ENCODE measurements around the gene DNAH6. TPM values are rescaled to one million over a fixed set of nuclear protein-coding genes. Genes with fewer than 3 reads are reported as not detected.

DNAH6 gene
- total RNA-seq, 1 experiment from 2014 or later, result 0.26 TPM

DNA sequence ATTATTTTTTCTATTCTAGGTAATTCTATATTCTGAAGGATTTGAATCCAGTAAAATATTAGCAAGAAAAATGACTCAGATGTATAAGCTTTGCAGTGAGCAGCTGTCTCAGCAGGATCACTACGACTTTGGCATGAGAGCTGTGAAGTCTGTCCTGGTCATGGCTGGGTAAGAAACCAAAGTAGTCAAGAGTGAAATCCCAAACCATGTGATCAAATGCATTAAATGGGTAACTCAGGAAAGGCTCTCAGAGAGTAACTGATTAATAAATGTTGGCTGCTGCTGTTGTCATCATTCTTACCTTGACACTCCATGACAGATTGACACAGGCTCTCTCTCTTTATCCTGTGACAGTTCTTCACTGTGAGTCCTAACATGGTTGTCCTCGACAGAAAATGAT lies 124.1 kb downstream of the DNAH6 start:
- H3K56ac ChIP-seq (ENCODE audit: insufficient read length, low read depth, low read length), result no peak overlapping the region
- peaks cover 0 to 6% of the 10 kb centered on the region in 2 experiments; a peak in 3 of 5 replicates for H3K9me3 Mint-ChIP-seq
- H3K4me3 Mint-ChIP-seq, result no peak overlapping the region
- H4K5ac ChIP-seq (ENCODE audit: insufficient read length, low read depth, low read length), result no peak overlapping the region
- TF ChIP-seq, protein P1, sequence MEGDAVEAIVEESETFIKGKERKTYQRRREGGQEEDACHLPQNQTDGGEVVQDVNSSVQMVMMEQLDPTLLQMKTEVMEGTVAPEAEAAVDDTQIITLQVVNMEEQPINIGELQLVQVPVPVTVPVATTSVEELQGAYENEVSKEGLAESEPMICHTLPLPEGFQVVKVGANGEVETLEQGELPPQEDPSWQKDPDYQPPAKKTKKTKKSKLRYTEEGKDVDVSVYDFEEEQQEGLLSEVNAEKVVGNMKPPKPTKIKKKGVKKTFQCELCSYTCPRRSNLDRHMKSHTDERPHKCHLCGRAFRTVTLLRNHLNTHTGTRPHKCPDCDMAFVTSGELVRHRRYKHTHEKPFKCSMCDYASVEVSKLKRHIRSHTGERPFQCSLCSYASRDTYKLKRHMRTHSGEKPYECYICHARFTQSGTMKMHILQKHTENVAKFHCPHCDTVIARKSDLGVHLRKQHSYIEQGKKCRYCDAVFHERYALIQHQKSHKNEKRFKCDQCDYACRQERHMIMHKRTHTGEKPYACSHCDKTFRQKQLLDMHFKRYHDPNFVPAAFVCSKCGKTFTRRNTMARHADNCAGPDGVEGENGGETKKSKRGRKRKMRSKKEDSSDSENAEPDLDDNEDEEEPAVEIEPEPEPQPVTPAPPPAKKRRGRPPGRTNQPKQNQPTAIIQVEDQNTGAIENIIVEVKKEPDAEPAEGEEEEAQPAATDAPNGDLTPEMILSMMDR (conservative IDR thresholded peaks at IDR 0.05), result no peak
- DNase-seq, result no peak
- H3K36me3 Mint-ChIP-seq (ENCODE audit: insufficient read depth in 1 of 3, low read depth in 3 of 3), result peaks cover 0 to 2% (median 0%) of the 10 kb centered on the region in 3 experiments; a peak in 2 of 7 replicates
- no peaks in the 10 kb centered on the region for H3K4me1 ChIP-seq (ENCODE audit: insufficient read depth, low read length)
- H4K8ac ChIP-seq (replicated peaks; ENCODE audit: insufficient read length, low read depth, low read length), result no peak overlapping the region
- H3K14ac ChIP-seq (ENCODE audit: insufficient read depth, low read length), result no peak overlapping the region
- no peak overlapping the region for H2AK5ac ChIP-seq (ENCODE audit: insufficient read length, low read length)
- no peak overlapping the region for H2BK15ac ChIP-seq (ENCODE audit: low read depth, low read length)
- H3K18ac ChIP-seq (ENCODE audit: insufficient read length, low read depth, low read length), result no peak overlapping the region
- H3K4ac ChIP-seq (ENCODE audit: low read depth, low read length), result no peak overlapping the region
- H3K23me2 ChIP-seq (ENCODE audit: insufficient read length, low read depth, low read length, poor library complexity, severe bottlenecking), result no peaks in the 10 kb centered on the region
- no peak overlapping the region for H2AFZ ChIP-seq (ENCODE audit: low read length)
- no peak overlapping the region for H3K27ac ChIP-seq (ENCODE audit: insufficient read length, low read depth, low read length)
- no peak overlapping the region for H3T11ph ChIP-seq (ENCODE audit: low read length)
- H3K4me1 Mint-ChIP-seq, result peaks cover 3 to 4% of the 10 kb centered on the region in 2 experiments; a peak in 1 of 4 replicates
- WGBS (ENCODE audit: extremely low coverage, insufficient read length, low lambda C conversion rate), result no CpG with 5 or more reads among the region's 2 CpGs
- H3K79me1 ChIP-seq (ENCODE audit: insufficient read depth, low read depth, low read length, poor library complexity, severe bottlenecking), result no peaks in the 10 kb centered on the region
- H2BK5ac ChIP-seq (ENCODE audit: insufficient read length, low read length), result no peak overlapping the region
- H4K20me1 ChIP-seq (ENCODE audit: control insufficient read depth, insufficient read depth, insufficient read length), result no peaks in the 10 kb centered on the region
- H3K27me3 Mint-ChIP-seq (ENCODE audit: low read depth), result peaks cover 9% of the 10 kb centered on the region; the same call in 1 of the 2 replicates
- H2BK12ac ChIP-seq (ENCODE audit: insufficient read length, low read depth, low read length), result no peak overlapping the region
- no peak overlapping the region for H4K91ac ChIP-seq (ENCODE audit: insufficient read length, low read depth, low read length)
- no peak overlapping the region for H2BK120ac ChIP-seq (ENCODE audit: low read depth, low read length, poor library complexity, severe bottlenecking)
- no peak overlapping the region for H3K27ac Mint-ChIP-seq
- H3K9ac ChIP-seq (ENCODE audit: extremely low read depth, insufficient read length, low read length), result no peak overlapping the region
- H3K4me2 ChIP-seq (ENCODE audit: insufficient read depth, insufficient read length, low read length), result no peak overlapping the region
- H2BK20ac ChIP-seq (ENCODE audit: low read depth, low read length, poor library complexity, severe bottlenecking), result no peak overlapping the region
- H3K23ac ChIP-seq (ENCODE audit: insufficient read length, low read depth, low read length), result no peak overlapping the region
- H3K9me3 ChIP-seq (ENCODE audit: control insufficient read depth, low read depth, low read length), result no peaks in the 10 kb centered on the region
- no peaks in the 10 kb centered on the region for H3K79me2 ChIP-seq (ENCODE audit: insufficient read depth, low read length)
- no peaks in the 10 kb centered on the region for H3K27me3 ChIP-seq (ENCODE audit: insufficient read depth, low read length)
